Measurements from ENCODE around the gene VPS52. TPM values are rescaled to one million over a fixed set of nuclear protein-coding genes. Genes with fewer than 3 reads are reported as not detected.
A peak's percentile ranks its signal among the peaks of the same experiment; 100 is the strongest.
"Not testable (repeated sequence)": the region's sequence is repeated elsewhere in the genome, so short reads cannot be mapped to it uniquely, and the experiment has no call there.

The VPS52 gene
- total RNA-seq, 3 donors from 2014 or later: 58.2 to 82.6 (median 72.7) TPM

DNA sequence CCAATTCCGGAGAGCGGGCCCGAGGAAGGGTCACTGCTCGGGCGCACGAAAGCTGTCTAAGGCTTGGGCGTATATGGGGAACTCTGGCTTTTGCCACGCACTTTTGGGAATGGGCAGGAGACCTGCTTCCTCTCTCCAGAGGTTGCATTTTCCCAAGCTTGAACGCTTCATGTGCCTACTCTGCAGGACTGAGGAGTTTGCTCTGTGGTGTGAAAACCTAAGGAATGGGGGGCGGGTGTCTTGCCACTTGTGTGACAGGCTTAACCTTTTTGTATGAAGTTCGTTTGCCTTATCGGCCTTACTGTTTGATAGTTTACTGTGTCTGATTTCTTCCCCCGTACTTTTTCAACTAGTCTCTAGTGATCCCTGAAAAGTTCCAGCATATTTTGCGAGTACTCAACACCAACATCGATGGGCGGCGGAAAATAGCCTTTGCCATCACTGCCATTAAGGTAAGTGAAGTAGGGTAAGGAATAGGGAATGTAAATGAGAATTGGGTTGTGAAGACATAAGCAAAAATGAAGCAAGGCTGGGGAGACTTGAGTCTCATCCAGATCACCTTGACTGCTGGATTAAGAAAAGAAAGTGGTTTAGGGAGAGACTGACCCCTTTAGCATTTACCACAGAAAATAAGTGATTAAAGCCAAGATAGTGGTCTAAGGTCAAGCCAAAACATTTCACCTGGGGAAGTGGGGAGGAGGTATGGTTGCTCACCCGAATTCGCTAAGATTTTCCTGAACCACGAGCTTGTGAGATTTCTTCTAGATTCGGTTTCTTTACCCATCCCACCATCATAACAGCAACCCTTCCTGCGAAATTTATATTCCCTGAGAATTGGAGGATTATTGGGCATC lies 826 bp upstream of the VPS52 start:
- Histone ChIP-seq H3K36me3 (ENCODE audit: low read depth) (no peaks in the 10 kb centered on the region), H3K4me1 (ENCODE audit: low read depth) (peaks cover 50% of the 10 kb centered on the region), H3K9me3 (no peaks in the 10 kb centered on the region), H3K4me3 (peak overlapping the region; percentile 69)
- intact Hi-C loops (cut with DNase I, micrococcal nuclease): no loop called here
- DNase-seq (no peak), ATAC-seq (peak; percentile 2)
- no peak for TF ChIP-seq CTCF (IDR thresholded peaks at IDR 0.05)

- H3K4me1 ChIP-seq (ENCODE audit: low read depth): peaks cover 41% of the 10 kb centered on the region
- ATAC-seq (peak; percentile 37), DNase-seq (no peak)
- H3K4me3 ChIP-seq: peak overlapping the region; percentile 69
- TF ChIP-seq CTCF (IDR thresholded peaks at IDR 0.05): no peak
- H3K9me3 ChIP-seq: no peaks in the 10 kb centered on the region
- intact Hi-C loops (cut with DNase I, micrococcal nuclease): no loop called here
- no peaks in the 10 kb centered on the region for H3K36me3 ChIP-seq (ENCODE audit: low read depth)
Observed at GRCh38 chr6:33271117-33271467, 584 bp downstream of the VPS52 start.

DNA sequence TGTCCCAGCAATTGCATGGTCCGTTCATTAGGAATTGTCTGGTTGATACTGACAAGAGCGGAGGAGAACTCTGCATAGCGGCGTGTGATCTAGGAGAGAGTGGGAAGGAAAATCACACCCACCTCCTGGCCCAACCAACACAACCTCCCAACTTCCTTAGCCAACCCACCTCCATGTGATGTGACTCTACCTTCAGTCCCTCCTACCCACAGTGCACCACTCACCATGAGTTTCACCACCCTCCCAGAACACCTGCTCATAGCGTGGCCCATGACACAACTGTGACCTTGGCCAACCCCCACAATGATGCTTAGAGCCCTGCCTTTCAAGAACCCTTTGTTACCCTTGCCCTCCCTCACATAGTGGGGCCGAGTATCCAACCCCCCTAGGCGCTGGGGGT lies 7.7 kb downstream of the VPS52 start:
- no peaks in the 10 kb centered on the region for H3K9me3 ChIP-seq
- no peak overlapping the region for H3K4me3 ChIP-seq
- no peak for TF ChIP-seq CTCF (IDR thresholded peaks at IDR 0.05)
- intact Hi-C loops (cut with DNase I, micrococcal nuclease): no loop called here
- no peaks in the 10 kb centered on the region for H3K4me1 ChIP-seq (ENCODE audit: low read depth)
- no peaks in the 10 kb centered on the region for H3K36me3 ChIP-seq (ENCODE audit: low read depth)
- DNase-seq (no peak), ATAC-seq (peak; percentile 8)

GRCh38 chr6:33262490-33262889 lies 9.2 kb downstream of the VPS52 start:
- H3K4me3 ChIP-seq; intact Hi-C loops (cut with DNase I, micrococcal nuclease); DNase-seq; H3K36me3 ChIP-seq (ENCODE audit: low read depth); H3K4me1 ChIP-seq (ENCODE audit: low read depth); H3K9me3 ChIP-seq; ATAC-seq: not testable (repeated sequence)

DNA sequence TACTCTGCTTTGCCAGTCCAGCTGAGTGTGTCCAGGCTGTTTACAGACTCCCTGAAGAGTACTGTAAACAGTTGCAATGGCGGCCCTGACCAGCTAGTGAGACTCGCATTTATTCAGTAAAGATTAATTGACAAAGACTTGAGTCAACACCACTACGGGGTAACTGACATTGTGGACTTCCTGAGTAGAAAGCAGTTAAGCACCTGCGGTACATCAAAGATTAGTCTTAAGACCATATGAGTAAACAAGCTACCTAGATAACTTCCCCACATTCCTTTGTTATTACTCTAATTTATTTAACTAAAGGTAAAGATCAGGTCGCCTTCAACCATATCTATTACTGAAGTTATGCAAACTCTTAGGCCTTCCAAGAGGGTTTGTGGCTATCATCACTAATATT lies 12.6 kb downstream of the VPS52 start:
- no peak for TF ChIP-seq CTCF (IDR thresholded peaks at IDR 0.05)
- no peak overlapping the region for H3K4me3 ChIP-seq
- H3K4me1 ChIP-seq (ENCODE audit: low read depth): no peaks in the 10 kb centered on the region
- H3K9me3 ChIP-seq: no peaks in the 10 kb centered on the region
- H3K36me3 ChIP-seq (ENCODE audit: low read depth): no peaks in the 10 kb centered on the region
- intact Hi-C loops (cut with DNase I, micrococcal nuclease): no loop called here
- no peak for DNase-seq
- ATAC-seq: no peak

DNA sequence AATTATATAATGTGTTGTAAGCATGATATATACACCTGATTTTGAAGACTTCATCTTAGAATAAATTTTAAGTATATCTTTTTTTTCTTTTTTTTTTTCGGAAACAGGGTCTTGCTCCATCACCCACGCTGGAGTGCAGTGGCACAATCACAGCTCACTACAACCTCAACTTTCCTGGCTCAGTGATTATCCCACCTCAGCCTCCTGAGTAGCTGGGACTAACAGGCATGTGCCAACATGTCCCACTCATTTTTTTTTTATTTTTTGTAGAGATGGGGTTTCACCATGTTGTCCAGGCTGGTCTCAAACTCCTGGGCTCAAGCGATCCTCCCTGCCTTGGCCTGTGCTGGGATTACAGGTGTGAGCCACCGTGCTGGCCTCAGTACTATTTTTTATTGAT lies 17.1 kb downstream of the VPS52 start:
- no peak for ATAC-seq
- Histone ChIP-seq H3K4me3 (no peak overlapping the region), H3K4me1 (ENCODE audit: low read depth) (peaks cover 7% of the 10 kb centered on the region), H3K36me3 (ENCODE audit: low read depth) (no peaks in the 10 kb centered on the region), H3K9me3 (no peaks in the 10 kb centered on the region)
- DNase-seq: no peak
- intact Hi-C loops (cut with DNase I, micrococcal nuclease): no loop called here
- TF ChIP-seq CTCF (IDR thresholded peaks at IDR 0.05): no peak

Measured in mucosa of descending colon (tissue), 3 donors.